GM18519 (cell line): ENCODE results near the gene GUCY2F.

Experiments used
- ATAC-seq: cut with Tn5 transposase; IDR thresholded peaks from one replicate; pipeline ENCODE4 v1.9.1; 2021; ENCODE audit warnings: mild to moderate bottlenecking, moderate library complexity; ENCODE audit not compliant: unreplicated experiment, low FRiP score

GUCY2F gene

GRCh38 chrX:109398833-109399232 lies 83.1 kb downstream of the GUCY2F start:
- no peak for ATAC-seq

- no peak for ATAC-seq
Measured at GRCh38 chrX:109398061-109398460, 83.8 kb downstream of the GUCY2F start.

DNA sequence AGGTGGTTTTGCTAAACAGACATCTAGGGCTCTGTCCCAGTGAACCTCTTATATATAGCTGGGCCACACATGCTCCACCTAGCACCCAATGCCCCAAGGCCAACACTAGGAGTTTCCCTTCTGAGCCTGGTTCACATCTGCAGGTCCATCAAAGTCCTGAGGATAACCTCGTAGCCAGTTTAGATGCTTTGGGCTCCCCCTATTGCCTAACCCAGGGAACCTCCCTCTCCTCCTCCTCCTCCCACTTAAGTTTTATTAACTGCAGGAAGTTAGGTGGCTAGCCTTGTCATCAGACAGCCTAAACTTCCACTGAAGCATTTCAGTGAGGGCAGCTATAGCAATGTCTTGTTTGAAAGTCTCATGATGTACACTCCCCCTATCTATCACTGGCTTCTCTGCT lies 88.0 kb downstream of the GUCY2F start:
- no peak for ATAC-seq

DNA sequence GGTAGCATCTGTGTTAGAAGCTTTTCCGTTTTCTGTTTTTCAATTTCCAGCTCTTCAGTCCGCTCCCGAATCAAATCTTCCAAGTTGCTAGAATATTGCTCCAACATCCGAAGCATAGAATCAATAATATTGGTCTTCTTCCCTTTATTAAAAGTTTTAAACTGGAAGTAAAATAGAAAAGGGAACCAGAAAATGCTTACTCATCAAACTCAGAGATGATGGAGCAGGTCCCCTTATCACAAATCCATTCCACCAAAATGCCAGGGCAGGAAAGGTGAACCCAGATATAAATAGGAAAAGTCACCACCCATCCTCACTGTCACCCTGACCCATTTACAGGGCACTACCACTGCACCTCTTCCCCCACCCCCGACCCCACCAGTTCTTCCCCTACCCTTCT lies 89.0 kb downstream of the GUCY2F start:
- no peak for ATAC-seq

DNA sequence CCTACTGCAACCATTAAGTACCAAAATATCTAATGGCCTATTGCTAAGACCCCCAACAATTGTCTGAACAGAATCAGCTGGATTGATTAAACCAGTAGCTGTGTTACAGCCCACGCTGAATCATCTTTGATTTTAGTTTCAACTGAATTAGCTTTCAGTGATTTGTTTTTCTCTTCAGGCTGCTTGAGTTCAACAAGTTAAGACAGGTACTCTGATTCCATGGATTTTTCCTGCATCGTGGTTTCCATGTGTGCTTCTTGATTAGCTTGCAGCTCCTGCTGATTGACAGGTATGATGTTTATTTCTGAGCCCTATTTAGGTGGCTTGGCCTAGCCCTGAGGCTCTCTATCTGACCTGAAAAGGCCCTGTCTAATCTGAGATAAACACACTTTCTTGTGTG lies 91.3 kb downstream of the GUCY2F start:
- no peak for ATAC-seq

DNA sequence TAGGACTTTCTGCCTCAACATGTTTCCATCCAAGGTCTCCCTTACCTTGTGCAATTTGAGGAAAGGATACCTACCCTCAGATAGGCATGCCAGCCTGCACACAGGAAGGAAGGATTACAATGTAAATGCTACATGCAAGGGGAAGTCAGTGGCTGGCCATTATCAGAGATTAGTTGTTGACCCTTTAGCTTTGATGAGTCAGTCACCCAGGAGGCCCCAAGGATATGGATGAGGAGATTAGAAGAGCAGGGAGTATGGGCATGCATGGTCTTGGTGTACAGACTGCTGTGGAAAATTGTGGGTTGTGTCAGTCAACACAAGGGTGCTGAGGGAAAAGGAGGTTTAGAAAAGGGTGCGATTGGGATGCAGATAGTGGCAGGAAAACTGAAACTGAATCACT lies 92.0 kb downstream of the GUCY2F start:
- ATAC-seq = no peak

DNA sequence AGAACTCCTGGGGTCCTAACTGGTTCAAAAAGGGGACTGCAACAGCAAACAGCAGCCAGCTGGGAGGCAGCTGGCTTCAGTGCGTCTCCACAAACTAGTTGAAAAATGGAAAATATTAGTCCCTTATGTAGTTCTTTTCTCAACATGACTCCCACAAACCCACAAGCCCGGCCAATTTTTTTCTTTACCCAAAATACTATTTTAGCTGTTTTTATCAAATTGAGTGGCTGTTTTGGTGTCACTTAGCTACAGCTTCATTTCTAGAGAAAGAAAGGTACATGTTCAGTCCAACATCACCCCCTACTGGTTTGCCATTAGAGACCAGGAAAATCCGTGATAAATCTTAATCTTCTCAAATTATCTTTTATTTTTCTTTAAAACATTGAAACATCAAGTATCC lies 97.2 kb downstream of the GUCY2F start:
- ATAC-seq = no peak

- ATAC-seq = no peak
Measured at GRCh38 chrX:109382332-109382731, 99.6 kb downstream of the GUCY2F start.

DNA sequence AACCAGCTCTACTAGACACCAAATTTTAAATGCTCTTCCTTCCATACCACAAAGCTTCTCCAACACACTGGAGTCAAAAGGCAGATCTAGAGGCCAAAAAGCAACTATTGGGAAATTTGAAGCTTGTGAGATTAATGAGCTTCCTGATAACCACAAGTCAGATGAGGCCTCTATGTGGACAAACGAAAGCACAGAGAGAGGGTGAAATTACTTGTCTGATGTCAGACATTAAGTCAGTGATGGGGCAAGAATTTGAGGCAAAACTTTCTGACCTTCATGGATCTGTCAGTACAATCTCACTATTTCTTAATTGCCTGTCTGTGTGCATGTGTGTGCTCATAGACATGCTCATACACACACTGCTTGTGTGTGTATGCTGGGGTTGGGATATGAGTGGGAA lies 103.6 kb downstream of the GUCY2F start:
- no peak for ATAC-seq

DNA sequence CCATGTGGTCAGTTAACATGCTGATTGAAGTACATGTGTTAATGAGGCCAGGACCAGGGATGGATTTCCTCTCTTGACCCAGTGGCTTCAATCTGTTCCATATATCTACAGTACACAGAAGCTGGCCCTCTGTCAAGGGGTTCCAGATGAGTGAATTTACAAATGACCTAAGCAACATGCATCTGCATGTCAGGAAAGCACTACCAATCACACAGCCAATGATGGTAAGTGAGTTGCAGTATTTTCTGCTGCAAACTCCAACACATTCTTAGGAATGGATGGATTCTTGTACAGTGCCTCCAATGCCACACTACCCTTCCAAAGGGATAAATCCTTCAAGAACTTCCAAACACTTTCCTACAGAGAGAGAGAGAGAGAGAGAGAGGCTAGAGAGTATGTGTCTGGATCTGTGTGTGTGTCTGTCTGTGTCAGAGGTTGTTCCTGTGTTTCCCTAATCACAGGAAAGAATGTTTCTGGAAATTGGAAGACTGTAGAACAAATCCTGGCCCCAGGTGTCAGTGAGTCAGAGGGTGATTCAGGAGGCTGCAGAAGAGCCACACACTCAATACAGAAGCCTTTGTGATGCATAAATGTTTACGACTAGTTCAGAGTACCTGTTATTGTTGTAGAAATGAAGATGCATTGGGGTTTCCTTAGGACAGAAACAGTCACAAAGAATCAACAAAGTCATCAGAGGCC lies 107.5 kb downstream of the GUCY2F start:
- no peak for ATAC-seq

GRCh38 chrX:109373468-109373867 lies 108.4 kb downstream of the GUCY2F start:
- ATAC-seq = no peak

DNA sequence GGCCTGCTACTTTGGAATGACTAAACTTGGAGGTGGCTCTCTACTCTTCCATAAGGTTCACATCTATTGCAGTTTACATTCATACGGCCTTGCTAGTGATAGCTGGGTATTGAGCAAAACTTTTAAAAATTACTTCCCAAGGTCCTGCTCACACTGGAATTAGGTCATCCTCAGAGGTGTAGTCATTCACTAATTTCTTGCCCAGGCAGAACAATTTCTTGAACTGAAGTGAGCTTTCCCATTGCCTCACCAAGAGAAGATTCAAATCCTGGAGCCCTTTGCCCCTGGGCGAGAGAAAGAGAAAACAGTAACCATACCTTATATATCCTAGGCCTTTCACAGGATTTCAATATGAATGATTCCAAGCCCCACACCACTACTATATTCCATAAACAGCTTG lies 109.2 kb downstream of the GUCY2F start:
- no peak for ATAC-seq

GRCh38 chrX:109372291-109372690 lies 109.6 kb downstream of the GUCY2F start:
- ATAC-seq = no peak

- no peak for ATAC-seq
Measured at GRCh38 chrX:109362101-109362500, 119.8 kb downstream of the GUCY2F start.

GRCh38 chrX:109360301-109360700 lies 121.6 kb downstream of the GUCY2F start:
- ATAC-seq = no peak

DNA sequence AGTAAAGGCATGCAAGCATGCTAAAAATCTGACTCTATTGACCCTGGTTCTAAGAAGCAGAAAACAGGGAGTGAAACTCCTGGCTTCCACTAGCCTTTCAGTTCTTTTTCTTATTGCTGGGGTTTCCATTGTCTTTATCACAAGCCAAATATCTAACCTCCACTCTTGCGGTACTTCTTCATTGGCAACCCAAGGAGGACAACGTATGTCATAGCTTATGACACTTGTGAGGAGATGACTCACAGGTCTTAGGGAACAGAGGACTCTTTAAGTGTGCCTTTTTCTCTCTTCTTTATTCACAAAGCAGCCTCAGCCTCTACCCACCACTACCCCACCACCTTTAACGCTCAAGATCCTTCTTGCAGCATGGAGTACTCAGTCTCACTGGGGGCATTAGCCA lies 124.2 kb downstream of the GUCY2F start:
- ATAC-seq = no peak

DNA sequence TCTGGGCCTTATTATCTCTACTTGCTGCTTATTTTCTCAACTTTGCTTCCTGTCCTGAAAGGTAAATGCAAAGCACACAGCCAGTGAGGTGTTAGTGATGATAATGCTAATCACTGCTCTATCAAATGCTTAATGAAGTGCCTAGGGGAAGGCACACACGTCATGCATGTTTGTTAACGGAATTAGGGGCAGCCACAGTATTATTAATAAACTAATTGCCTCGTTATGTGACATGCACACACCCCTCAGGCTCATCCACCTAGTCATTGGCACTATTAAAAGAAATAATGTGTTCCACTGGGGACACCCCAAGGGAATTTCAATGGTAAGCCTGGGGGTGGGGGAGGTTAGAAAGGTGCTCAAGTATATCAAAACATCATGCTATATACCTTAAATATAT lies 125.2 kb downstream of the GUCY2F start:
- no peak for ATAC-seq

- ATAC-seq = no peak
Measured at GRCh38 chrX:109352066-109352588, 129.8 kb downstream of the GUCY2F start.

DNA sequence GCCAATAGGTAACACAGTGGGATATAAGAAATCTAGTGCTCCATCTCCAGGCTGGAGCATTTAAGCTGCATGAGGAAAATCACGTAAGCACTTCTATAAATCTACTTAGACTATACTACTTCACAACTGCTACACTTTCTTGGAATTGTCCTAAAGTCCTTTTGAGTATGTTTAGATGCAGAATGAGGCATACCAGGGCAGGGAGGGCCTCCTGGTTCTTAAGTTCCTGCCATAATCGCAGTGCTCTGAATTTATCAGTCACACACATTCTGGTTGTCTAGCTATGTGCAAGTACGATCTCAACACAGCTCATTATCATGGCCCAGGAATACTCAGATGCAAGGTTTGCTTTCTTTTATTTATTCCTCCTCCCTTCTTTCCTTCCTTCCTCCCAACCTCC lies 130.3 kb downstream of the GUCY2F start:
- no peak for ATAC-seq

DNA sequence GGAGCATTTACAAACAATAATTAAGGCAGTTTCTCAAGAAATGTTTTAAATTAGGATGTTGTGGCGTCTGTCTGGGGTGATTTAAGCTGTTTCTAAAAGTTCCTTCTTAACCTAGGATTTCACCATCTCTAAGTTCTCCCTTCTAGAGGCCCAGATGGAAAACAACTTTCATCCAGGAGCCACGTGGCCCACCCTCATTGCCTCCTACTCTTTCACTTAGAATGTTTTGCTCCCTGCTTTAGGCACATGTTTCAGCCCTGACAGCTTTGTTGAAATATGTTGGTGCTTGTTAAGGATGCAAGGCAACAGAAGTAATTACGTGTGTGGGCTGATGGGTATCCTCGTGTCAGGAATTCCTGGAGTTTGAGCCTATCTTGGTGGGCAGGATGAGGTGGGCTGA lies 131.3 kb downstream of the GUCY2F start:
- ATAC-seq = no peak

- no peak for ATAC-seq
Measured at GRCh38 chrX:109350051-109350450, 131.8 kb downstream of the GUCY2F start.

DNA sequence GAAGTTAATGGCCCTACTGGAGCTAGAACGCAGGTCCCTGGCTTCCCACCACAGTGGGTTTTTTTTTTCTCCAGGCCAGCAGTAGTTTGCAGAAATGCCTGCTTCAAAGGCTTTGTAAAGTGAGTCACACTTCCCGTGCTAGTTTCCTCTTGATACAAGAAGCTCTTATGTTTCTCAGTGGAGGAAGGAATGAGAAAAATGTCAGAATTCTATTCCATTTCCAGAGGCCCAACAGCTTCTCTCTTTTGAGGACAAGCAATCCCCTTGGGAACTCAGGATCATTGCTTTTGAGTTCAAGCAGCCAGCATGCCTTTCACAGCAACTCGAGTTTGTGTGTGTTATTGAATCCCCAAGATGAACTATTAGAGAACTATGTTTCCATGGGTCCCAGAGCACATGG lies 134.3 kb downstream of the GUCY2F start:
- no peak for ATAC-seq

DNA sequence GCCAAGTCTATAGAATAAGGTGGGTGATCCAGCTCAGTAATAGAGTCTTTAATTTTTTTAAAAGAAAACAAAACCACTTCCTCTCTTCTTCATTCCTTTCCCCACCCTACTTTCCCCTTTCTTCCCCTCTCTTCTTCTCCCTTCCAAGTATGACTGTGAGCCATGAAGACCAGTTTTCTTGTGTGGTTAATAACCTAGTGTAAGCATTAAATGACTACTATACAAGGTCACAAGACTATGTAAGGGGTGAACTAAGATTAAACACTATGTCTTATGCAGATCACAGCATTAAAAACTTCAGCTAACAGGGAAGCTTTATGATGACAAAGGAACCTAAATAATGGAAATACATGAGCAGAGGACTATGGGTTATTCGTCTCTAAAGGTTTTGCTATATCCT lies 135.4 kb downstream of the GUCY2F start:
- ATAC-seq = no peak
